WTC11 (cell line): Measurements from ENCODE around the gene DYNLL1. TPM values are rescaled to one million over a fixed set of nuclear protein-coding genes. Genes with fewer than 3 reads are reported as not detected.

Experiments used
- ATAC-seq: fragments of 200-7000 bp; cut with Tn5 transposase; 2 replicates; pipeline ENCODE4 v1.10.0; 2021; ENCODE audit warnings: mild to moderate bottlenecking, moderate library complexity
- CTCF ChIA-PET: fragments of 300-600 bp; sonication (Branson Sonifier 250); formaldehyde crosslinking; loops from one replicate; lab custom pipeline; 2021; ENCODE audit warnings: antibody characterized with exemption; lab: Charles Lee
- POLR2A ChIA-PET: fragments of 350-600 bp; sonication (Branson Sonifier 250); formaldehyde crosslinking; loops from one replicate; lab custom pipeline; 2021; ENCODE audit warnings: antibody characterized with exemption; lab: Charles Lee
- DNase-seq: peaks from one replicate; pipeline ENCODE4 v3.0.0; 2021; ENCODE audit warnings: low spot score
- H3K27ac Mint-ChIP-seq: 2 replicates; pipeline ENCODE4 v1.8.0; 2021; ENCODE audit warnings: mixed read lengths
- H3K27me3 Mint-ChIP-seq: 2 replicates; pipeline ENCODE4 v1.8.0; 2021; ENCODE audit warnings: low read depth, mild to moderate bottlenecking, moderate library complexity, mixed read lengths
- H3K36me3 Mint-ChIP-seq: 2 replicates; pipeline ENCODE4 v1.8.0; 2021; ENCODE audit warnings: mixed read lengths
- H3K4me1 Mint-ChIP-seq: 2 replicates; pipeline ENCODE4 v1.8.0; 2022; ENCODE audit warnings: mixed read lengths
- H3K4me3 Mint-ChIP-seq: 2 replicates; pipeline ENCODE4 v1.8.0; 2021; ENCODE audit warnings: mild to moderate bottlenecking, moderate library complexity, mixed read lengths
- H3K9me3 Mint-ChIP-seq: 2 replicates; pipeline ENCODE4 v1.8.0; 2021; ENCODE audit warnings: mixed read lengths
- ARID4B ChIP-seq: sonication (generic); formaldehyde crosslinking; IDR thresholded peaks from 2 replicates; pipeline ENCODE4 v1.8.0; 2023; ENCODE audit warnings: missing genetic modification reagents, mild to moderate bottlenecking, borderline replicate concordance
- ATF3 ChIP-seq: sonication (generic); formaldehyde crosslinking; conservative IDR thresholded peaks from 2 replicates; pipeline ENCODE4 v1.8.1; 2022; ENCODE audit warnings: mild to moderate bottlenecking, missing genetic modification reagents
- ELF4 ChIP-seq: sonication (generic); formaldehyde crosslinking; IDR thresholded peaks from 2 replicates; pipeline ENCODE4 v1.8.1; 2022; ENCODE audit warnings: low read depth, mild to moderate bottlenecking, moderate library complexity, missing genetic modification reagents
- ETV6 ChIP-seq: sonication (generic); formaldehyde crosslinking; IDR thresholded peaks from 2 replicates; pipeline ENCODE4 v1.8.1; 2022; ENCODE audit warnings: mild to moderate bottlenecking, missing genetic modification reagents
- FOXP1 ChIP-seq: sonication (generic); formaldehyde crosslinking; IDR thresholded peaks from 2 replicates; pipeline ENCODE4 v1.8.0; 2022; ENCODE audit warnings: missing genetic modification reagents, mild to moderate bottlenecking, moderate library complexity, borderline replicate concordance
- HMGXB4 ChIP-seq: sonication (generic); formaldehyde crosslinking; IDR thresholded peaks from 2 replicates; pipeline ENCODE4 v1.8.1; 2023; ENCODE audit warnings: mild to moderate bottlenecking, moderate library complexity, missing genetic modification reagents
- IRF1 ChIP-seq: sonication (generic); formaldehyde crosslinking; IDR thresholded peaks from 2 replicates; pipeline ENCODE4 v1.8.0; 2023; ENCODE audit warnings: missing genetic modification reagents
- MAX ChIP-seq: sonication (generic); formaldehyde crosslinking; IDR thresholded peaks from 2 replicates; pipeline ENCODE4 v1.8.0; 2022; ENCODE audit warnings: mild to moderate bottlenecking, missing genetic modification reagents
- MXD4 ChIP-seq: fragments of 250-450 bp; sonication (Bioruptor Pico); IDR thresholded peaks from 2 replicates; pipeline ENCODE4 v1.8.0; 2021; ENCODE audit warnings: mild to moderate bottlenecking, moderate library complexity, borderline replicate concordance
- OVOL2 ChIP-seq: fragments of 250-450 bp; sonication (Bioruptor Pico); IDR thresholded peaks from 2 replicates; pipeline ENCODE4 v1.9.0; 2021; ENCODE audit warnings: mild to moderate bottlenecking, borderline replicate concordance
- PRDM15 ChIP-seq: sonication (generic); formaldehyde crosslinking; IDR thresholded peaks from 2 replicates; pipeline ENCODE4 v1.8.0; 2022; ENCODE audit warnings: missing genetic modification reagents
- SMAD3 ChIP-seq: sonication (generic); formaldehyde crosslinking; IDR thresholded peaks from 2 replicates; pipeline ENCODE4 v1.8.0; 2022; ENCODE audit warnings: missing genetic modification reagents, mild to moderate bottlenecking, borderline replicate concordance
- TCF7 ChIP-seq: sonication (generic); formaldehyde crosslinking; IDR thresholded peaks from 2 replicates; pipeline ENCODE4 v1.8.0; 2022; ENCODE audit warnings: mild to moderate bottlenecking, low read depth, missing genetic modification reagents, moderate library complexity
- TEAD1 ChIP-seq: sonication (generic); formaldehyde crosslinking; IDR thresholded peaks from 2 replicates; pipeline ENCODE4 v1.8.0; 2022; ENCODE audit warnings: mild to moderate bottlenecking, missing genetic modification reagents
- ZMAT4 ChIP-seq: fragments of 250-450 bp; sonication (Bioruptor Pico); IDR thresholded peaks from 2 replicates; pipeline ENCODE4 v1.9.0; 2021; ENCODE audit warnings: mild to moderate bottlenecking
- ZNF138 ChIP-seq: sonication (generic); formaldehyde crosslinking; conservative IDR thresholded peaks from 2 replicates; pipeline ENCODE4 v1.8.1; 2022; ENCODE audit warnings: mild to moderate bottlenecking, moderate library complexity, missing genetic modification reagents
- total RNA-seq: library from RNA; stranded (reverse); gene quantifications from 3 replicates; pipeline ENCODE4 v1.2.3, GENCODE V29; 2021

DYNLL1 gene
- total RNA-seq, 1 experiment from 2014 or later, result 327 TPM

- ATAC-seq, result no peak
- no peak for TF ChIP-seq TCF7 (CRISPR knock-in tag)
- no peak for TF ChIP-seq ZNF138 (CRISPR knock-in tag)
- no peak for TF ChIP-seq ARID4B (CRISPR knock-in tag)
- TF ChIP-seq PRDM15 (CRISPR knock-in tag), result no peak
- TF ChIP-seq IRF1 (CRISPR knock-in tag), result no peak
- TF ChIP-seq ELF4 (CRISPR knock-in tag), result no peak
- no peak for TF ChIP-seq ETV6 (CRISPR knock-in tag)
- no peak for TF ChIP-seq MXD4 (CRISPR knock-in tag)
- ChIA-PET POLR2A (interaction anchor here (0.6 to 2.7 kb wide), 4 partner anchors 29 to 89 kb away, joined by 3 to 9 read pairs (median 4); partner anchors contain the start of gene DYNLL1), CTCF (interaction anchor here (0.9 to 3.1 kb wide), 18 partner anchors 10 to 267 kb away, joined by 3 to 44 read pairs (median 5); partner anchors contain the start of genes COQ5, COX6A1, DYNLL1 and RPLP0)
- Mint-ChIP-seq H3K4me1 (peaks cover 23% of the 10 kb centered on the region), H3K27ac (peak overlapping the region; percentile 68), H3K27me3 (no peaks in the 10 kb centered on the region), H3K36me3 (peaks cover 42% of the 10 kb centered on the region), H3K9me3 (no peaks in the 10 kb centered on the region), H3K4me3 (peak overlapping the region; percentile 87)
- DNase-seq, result no peak
Observed at GRCh38 chr12:120467439-120467838, 28.5 kb upstream of the DYNLL1 start.

GRCh38 chr12:120468325-120468820 lies 27.5 kb upstream of the DYNLL1 start:
- Mint-ChIP-seq H3K36me3 (peaks cover 34% of the 10 kb centered on the region), H3K4me1 (peaks cover 23% of the 10 kb centered on the region), H3K9me3 (no peaks in the 10 kb centered on the region), H3K4me3 (peak overlapping the region; percentile 87), H3K27ac (peak overlapping the region; percentile 86), H3K27me3 (no peaks in the 10 kb centered on the region)
- ATAC-seq (no peak), DNase-seq (peak; percentile 33)
- ChIA-PET POLR2A (interaction anchor here (0.6 to 2.7 kb wide), 4 partner anchors 11 to 88 kb away, joined by 3 to 9 read pairs (median 4); partner anchors contain the start of gene DYNLL1), CTCF (interaction anchor here (0.6 to 3.4 kb wide), 13 partner anchors 11 to 166 kb away, joined by 3 to 44 read pairs (median 7); partner anchors contain the start of genes DYNLL1 and SIRT4)
- TF ChIP-seq ATF3 (CRISPR knock-in tag) (no peak), FOXP1 (CRISPR knock-in tag) (no peak), ZMAT4 (CRISPR knock-in tag) (no peak), MAX (CRISPR knock-in tag) (0 out of 2 replicates have a peak, but pooled peaks have one; percentile 14), PRDM15 (CRISPR knock-in tag) (peak; percentile 93), HMGXB4 (CRISPR knock-in tag) (0 out of 2 replicates have a peak, but pooled peaks have one; percentile 66), SMAD3 (CRISPR knock-in tag) (no peak), TEAD1 (CRISPR knock-in tag) (no peak), OVOL2 (CRISPR knock-in tag) (no peak)
